ENCODE measurements around the gene SLC22A14.

Gene SLC22A14

GRCh38 chr3:38334142-38335055 is 52.3 kb downstream of the SLC22A14 start:
- no peak for TF ChIP-seq CTCF (IDR thresholded peaks at IDR 0.05; ENCODE audit: poor library complexity, severe bottlenecking)
- H3K27ac ChIP-seq (ENCODE audit: poor library complexity, severe bottlenecking), result no peak overlapping the region
- H3K4me1 ChIP-seq (ENCODE audit: insufficient read depth, poor library complexity, severe bottlenecking), result no peaks in the 10 kb centered on the region
- ATAC-seq (ENCODE audit: low read depth), result no peak
- no peaks in the 10 kb centered on the region for H3K27me3 ChIP-seq (ENCODE audit: insufficient read depth, poor library complexity, severe bottlenecking)
- no peaks in the 10 kb centered on the region for H3K9me3 ChIP-seq (ENCODE audit: severe bottlenecking)
- no peak for DNase-seq (ENCODE audit: low spot score)
- H3K4me3 ChIP-seq (ENCODE audit: severe bottlenecking), result no peak overlapping the region
- no peaks in the 10 kb centered on the region for H3K36me3 ChIP-seq (ENCODE audit: low read depth)

- no peak for ATAC-seq (ENCODE audit: low read depth)
- no peak for TF ChIP-seq CTCF (IDR thresholded peaks at IDR 0.05; ENCODE audit: poor library complexity, severe bottlenecking)
- DNase-seq (ENCODE audit: low spot score), result no peak
- Histone ChIP-seq H3K9me3 (ENCODE audit: severe bottlenecking) (no peaks in the 10 kb centered on the region), H3K4me3 (ENCODE audit: severe bottlenecking) (no peak overlapping the region), H3K36me3 (ENCODE audit: low read depth) (no peaks in the 10 kb centered on the region), H3K4me1 (ENCODE audit: insufficient read depth, poor library complexity, severe bottlenecking) (no peaks in the 10 kb centered on the region), H3K27me3 (ENCODE audit: insufficient read depth, poor library complexity, severe bottlenecking) (no peaks in the 10 kb centered on the region), H3K27ac (ENCODE audit: poor library complexity, severe bottlenecking) (no peak overlapping the region)
These were observed 53.2 kb downstream of the SLC22A14 start for GRCh38 chr3:38335263-38335662.

- no peak for TF ChIP-seq CTCF (IDR thresholded peaks at IDR 0.05; ENCODE audit: poor library complexity, severe bottlenecking)
- no peaks in the 10 kb centered on the region for H3K27me3 ChIP-seq (ENCODE audit: insufficient read depth, poor library complexity, severe bottlenecking)
- H3K4me3 ChIP-seq (ENCODE audit: severe bottlenecking), result no peak overlapping the region
- no peaks in the 10 kb centered on the region for H3K36me3 ChIP-seq (ENCODE audit: low read depth)
- no peak for DNase-seq (ENCODE audit: low spot score)
- ATAC-seq (ENCODE audit: low read depth), result no peak
- no peaks in the 10 kb centered on the region for H3K9me3 ChIP-seq (ENCODE audit: severe bottlenecking)
- no peaks in the 10 kb centered on the region for H3K4me1 ChIP-seq (ENCODE audit: insufficient read depth, poor library complexity, severe bottlenecking)
- H3K27ac ChIP-seq (ENCODE audit: poor library complexity, severe bottlenecking), result no peak overlapping the region
These were observed 55.6 kb downstream of the SLC22A14 start for GRCh38 chr3:38337703-38338102.

GRCh38 chr3:38343797-38344594 is 61.9 kb downstream of the SLC22A14 start:
- ATAC-seq (ENCODE audit: low read depth), result no peak
- H3K4me3 ChIP-seq (ENCODE audit: severe bottlenecking), result no peak overlapping the region
- TF ChIP-seq CTCF (IDR thresholded peaks at IDR 0.05; ENCODE audit: poor library complexity, severe bottlenecking), result peak; percentile 21
- no peaks in the 10 kb centered on the region for H3K9me3 ChIP-seq (ENCODE audit: severe bottlenecking)
- DNase-seq (ENCODE audit: low spot score), result no peak
- H3K27me3 ChIP-seq (ENCODE audit: insufficient read depth, poor library complexity, severe bottlenecking), result no peaks in the 10 kb centered on the region
- no peaks in the 10 kb centered on the region for H3K36me3 ChIP-seq (ENCODE audit: low read depth)
- no peak overlapping the region for H3K27ac ChIP-seq (ENCODE audit: poor library complexity, severe bottlenecking)
- no peaks in the 10 kb centered on the region for H3K4me1 ChIP-seq (ENCODE audit: insufficient read depth, poor library complexity, severe bottlenecking)
